ENCODE results near the gene INSRR. TPM values are rescaled to one million over a fixed set of nuclear protein-coding genes. Genes with fewer than 3 reads are reported as not detected.

INSRR gene
- total RNA-seq, 2 donors from 2014 or later = not detected

GRCh38 chr1:156806512-156807440 lies 52.1 kb downstream of the INSRR start:
- Histone ChIP-seq H3K36me3 (no peaks in the 10 kb centered on the region), H3K27ac (no peak overlapping the region), H3K27me3 (no peaks in the 10 kb centered on the region), H3K9ac (ENCODE audit: low read depth in 2 of 2, low read length in 2 of 2) (no peak overlapping the region), H3K9me3 (no peaks in the 10 kb centered on the region), H3K4me1 (no peaks in the 10 kb centered on the region), H3K4me3 (no peak overlapping the region)
- intact Hi-C loops (cut with DNase I) = no loop called here
- no peak for DNase-seq
- TF ChIP-seq, protein P1, sequence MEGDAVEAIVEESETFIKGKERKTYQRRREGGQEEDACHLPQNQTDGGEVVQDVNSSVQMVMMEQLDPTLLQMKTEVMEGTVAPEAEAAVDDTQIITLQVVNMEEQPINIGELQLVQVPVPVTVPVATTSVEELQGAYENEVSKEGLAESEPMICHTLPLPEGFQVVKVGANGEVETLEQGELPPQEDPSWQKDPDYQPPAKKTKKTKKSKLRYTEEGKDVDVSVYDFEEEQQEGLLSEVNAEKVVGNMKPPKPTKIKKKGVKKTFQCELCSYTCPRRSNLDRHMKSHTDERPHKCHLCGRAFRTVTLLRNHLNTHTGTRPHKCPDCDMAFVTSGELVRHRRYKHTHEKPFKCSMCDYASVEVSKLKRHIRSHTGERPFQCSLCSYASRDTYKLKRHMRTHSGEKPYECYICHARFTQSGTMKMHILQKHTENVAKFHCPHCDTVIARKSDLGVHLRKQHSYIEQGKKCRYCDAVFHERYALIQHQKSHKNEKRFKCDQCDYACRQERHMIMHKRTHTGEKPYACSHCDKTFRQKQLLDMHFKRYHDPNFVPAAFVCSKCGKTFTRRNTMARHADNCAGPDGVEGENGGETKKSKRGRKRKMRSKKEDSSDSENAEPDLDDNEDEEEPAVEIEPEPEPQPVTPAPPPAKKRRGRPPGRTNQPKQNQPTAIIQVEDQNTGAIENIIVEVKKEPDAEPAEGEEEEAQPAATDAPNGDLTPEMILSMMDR (IDR thresholded peaks at IDR 0.05) = no peak

DNA sequence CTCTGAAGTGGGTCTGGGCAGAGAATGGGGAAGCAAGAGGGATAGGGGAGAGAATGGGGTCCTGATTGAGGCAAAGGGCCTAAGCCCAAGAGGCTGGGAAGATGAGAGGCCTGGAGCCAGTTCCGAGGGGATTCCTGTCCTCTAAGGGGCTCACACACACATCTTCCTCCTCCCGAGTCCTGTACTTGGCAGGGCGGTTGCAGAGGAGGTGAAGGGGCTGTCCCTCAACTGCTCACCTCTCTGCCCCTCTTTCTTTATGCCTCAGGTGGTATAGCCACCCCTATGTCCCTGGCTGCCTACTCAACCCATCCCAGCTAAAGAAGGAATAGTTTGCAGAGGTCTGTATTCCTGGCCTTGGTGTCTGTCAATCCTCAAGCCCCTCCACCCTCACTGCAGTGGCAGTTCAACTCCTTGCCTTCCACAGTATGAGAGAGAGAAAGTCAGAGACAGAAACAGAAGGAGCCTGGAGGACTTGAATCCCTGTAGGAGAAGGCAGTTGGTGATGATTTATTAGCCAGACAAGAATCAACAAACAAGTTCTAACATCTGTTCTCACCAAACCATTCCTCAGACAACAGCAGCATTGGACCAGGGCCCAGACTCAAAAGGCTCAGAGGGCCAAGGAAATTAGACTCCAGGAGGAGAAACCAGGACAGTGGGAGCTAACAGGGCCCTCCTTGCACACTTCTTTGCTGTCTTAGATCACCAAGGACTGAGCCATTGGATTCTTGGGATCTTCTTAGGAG lies 53.0 kb downstream of the INSRR start:
- Histone ChIP-seq H3K36me3 (no peaks in the 10 kb centered on the region), H3K9me3 (no peaks in the 10 kb centered on the region), H3K4me3 (no peak overlapping the region), H3K9ac (ENCODE audit: low read depth in 2 of 2, low read length in 2 of 2) (no peak overlapping the region), H3K27me3 (no peaks in the 10 kb centered on the region), H3K27ac (no peak overlapping the region), H3K4me1 (no peaks in the 10 kb centered on the region)
- intact Hi-C loops (cut with DNase I) = no loop called here
- TF ChIP-seq, protein P1 (IDR thresholded peaks at IDR 0.05) = no peak
- DNase-seq = no peak

GRCh38 chr1:156804572-156805243 lies 54.2 kb downstream of the INSRR start:
- peaks cover 8% of the 10 kb centered on the region for H3K36me3 ChIP-seq
- DNase-seq = no peak
- H3K27me3 ChIP-seq = no peaks in the 10 kb centered on the region
- no peak overlapping the region for H3K9ac ChIP-seq (ENCODE audit: low read depth in 2 of 2, low read length in 2 of 2)
- intact Hi-C loops (cut with DNase I) = no loop called here
- H3K27ac ChIP-seq = no peak overlapping the region
- no peaks in the 10 kb centered on the region for H3K9me3 ChIP-seq
- no peak overlapping the region for H3K4me3 ChIP-seq
- H3K4me1 ChIP-seq = no peaks in the 10 kb centered on the region
- TF ChIP-seq, protein P1 (IDR thresholded peaks at IDR 0.05) = no peak

DNA sequence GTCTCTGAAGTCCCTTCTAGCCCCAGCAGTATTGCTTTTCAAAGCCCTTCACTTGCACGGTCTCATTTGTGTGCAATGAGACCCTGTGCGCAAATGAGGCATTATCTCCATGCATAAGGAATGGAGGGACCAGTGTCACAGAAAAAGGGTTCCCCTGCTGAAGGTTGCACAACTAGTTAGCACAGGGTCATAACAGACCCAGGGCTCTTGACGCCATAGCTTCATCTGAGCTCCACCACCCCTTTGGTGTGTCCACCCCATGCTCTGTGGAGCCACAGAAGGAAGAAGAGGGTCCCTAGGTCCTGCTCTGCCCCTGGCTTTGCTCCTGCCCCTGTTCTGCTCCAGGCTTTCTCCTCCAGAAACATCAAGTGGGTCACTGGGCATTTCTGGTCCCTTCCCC lies 54.9 kb downstream of the INSRR start:
- no peak overlapping the region for H3K4me3 ChIP-seq
- H3K27ac ChIP-seq = no peak overlapping the region
- TF ChIP-seq, protein P1 (IDR thresholded peaks at IDR 0.05) = no peak
- DNase-seq = no peak
- H3K36me3 ChIP-seq = peaks cover 8% of the 10 kb centered on the region
- no peaks in the 10 kb centered on the region for H3K4me1 ChIP-seq
- no peak overlapping the region for H3K9ac ChIP-seq (ENCODE audit: low read depth in 2 of 2, low read length in 2 of 2)
- H3K27me3 ChIP-seq = no peaks in the 10 kb centered on the region
- no peaks in the 10 kb centered on the region for H3K9me3 ChIP-seq
- intact Hi-C loops (cut with DNase I) = no loop called here

- H3K27me3 ChIP-seq = no peaks in the 10 kb centered on the region
- H3K36me3 ChIP-seq = peaks cover 8% of the 10 kb centered on the region
- no peaks in the 10 kb centered on the region for H3K9me3 ChIP-seq
- no peak for DNase-seq
- no peaks in the 10 kb centered on the region for H3K4me1 ChIP-seq
- H3K27ac ChIP-seq = no peak overlapping the region
- TF ChIP-seq, protein P1 (IDR thresholded peaks at IDR 0.05) = no peak
- no peak overlapping the region for H3K4me3 ChIP-seq
- intact Hi-C loops (cut with DNase I) = no loop called here
- H3K9ac ChIP-seq (ENCODE audit: low read depth in 2 of 2, low read length in 2 of 2) = no peak overlapping the region
Observed at GRCh38 chr1:156803086-156803851, 55.6 kb downstream of the INSRR start.
